ENCODE measurements around the gene ZNF112. TPM values are rescaled to one million over a fixed set of nuclear protein-coding genes. Genes with fewer than 3 reads are reported as not detected.
A peak's percentile ranks its signal among the peaks of the same experiment; 100 is the strongest.
"Not testable (repeated sequence)": the region's sequence is repeated elsewhere in the genome, so short reads cannot be mapped to it uniquely, and the experiment has no call there.

The ZNF112 gene
- polyA plus RNA-seq (ENCODE audit: insufficient read length in 3 of 3), result 10 to 100 TPM; 13.1 to 15.8 (median 14.3) TPM

DNA sequence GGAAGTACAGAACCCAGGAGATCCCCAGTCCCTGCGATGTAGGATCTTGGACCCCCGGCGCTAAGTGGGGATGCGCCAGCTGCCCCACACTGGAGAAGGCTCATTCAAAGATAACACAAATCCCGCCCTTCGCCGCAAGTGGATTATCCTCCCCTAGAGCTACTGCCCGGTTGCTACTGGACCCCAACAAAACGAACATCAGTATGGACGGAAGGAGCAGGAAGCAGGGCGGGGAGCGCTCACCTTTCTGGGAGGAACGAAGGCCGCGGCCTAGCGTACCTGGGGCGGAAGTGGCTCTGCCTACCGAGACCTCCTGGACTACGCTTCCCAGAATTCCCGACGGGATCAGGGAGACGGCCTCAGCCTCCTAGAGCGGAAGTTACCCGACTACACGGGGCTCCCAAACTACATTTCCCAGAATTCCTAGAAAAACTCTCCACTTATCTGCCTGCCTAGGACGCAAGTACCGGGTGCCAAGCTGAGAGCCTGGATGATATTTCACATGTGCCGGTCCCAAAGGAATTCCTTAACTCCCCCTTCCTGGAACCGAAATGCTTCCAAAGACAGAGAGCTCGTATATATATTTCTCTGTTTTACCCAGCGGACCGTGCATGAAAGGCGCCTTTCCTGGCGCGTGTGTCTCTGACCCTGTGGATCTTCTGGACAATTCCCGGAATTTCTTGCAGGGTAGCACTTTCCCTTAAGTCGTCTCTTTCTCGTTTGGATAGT is at the start of gene ZNF112:
TSS of gene ZNF112 (minus strand) at position 298 of the 729 bp plus-strand sequence. CDS start 16,141 bp downstream, outside the sequence.
- DNase-seq (ENCODE audit: low read depth in 3 of 3, low spot score in 2 of 3), result peak; percentile 83 to 91 (median 84)

DNA sequence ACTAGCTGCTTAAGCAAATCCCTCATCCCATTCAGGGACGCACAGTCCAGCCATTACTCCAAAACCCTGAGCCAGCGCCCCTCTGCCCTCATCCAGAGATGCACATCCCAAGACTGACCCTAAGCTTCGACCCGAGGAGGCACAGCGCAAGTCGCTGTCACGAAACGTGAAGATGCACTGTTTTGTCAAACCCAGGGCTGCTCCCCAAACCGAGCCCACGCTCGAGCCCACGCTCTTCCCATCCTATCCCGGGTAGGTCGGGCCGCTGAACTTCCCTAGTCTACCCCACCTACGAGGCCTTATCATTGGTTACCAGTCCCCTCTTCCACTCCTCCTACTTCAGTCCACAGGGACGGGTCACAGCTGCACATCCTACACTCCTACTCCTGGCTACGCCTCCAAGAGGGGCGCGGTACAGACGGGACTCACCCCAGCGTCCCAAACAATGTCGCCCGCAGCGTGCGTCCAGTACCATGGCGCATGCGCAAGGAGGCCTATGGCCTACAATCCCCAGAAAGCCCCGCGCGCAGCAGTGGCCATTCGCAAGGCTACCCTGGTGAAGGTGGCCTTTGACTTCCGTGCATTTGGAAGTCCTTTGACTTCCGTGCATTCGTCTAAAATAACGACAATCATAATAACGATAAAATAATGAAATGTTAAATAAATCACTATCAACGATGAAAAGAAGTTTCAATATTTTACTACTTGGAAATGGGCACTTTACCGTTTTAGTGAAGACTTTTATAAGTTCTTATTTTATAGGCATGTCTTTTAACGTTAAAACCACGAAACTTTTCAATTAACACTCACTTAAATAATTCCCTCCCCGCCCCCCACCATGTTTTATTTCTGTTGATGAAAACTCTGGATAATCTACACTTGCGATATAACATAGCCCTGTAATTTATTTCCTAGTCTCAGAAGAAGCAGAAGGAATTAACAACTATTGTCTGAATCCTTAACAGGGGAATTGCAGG is 44.9 kb upstream of the ZNF112 start, which contains the start of gene ZNF285:
TSS of gene ZNF285 (minus strand) at position 470 of the 977 bp plus-strand sequence. CDS start 4,395 bp downstream, outside the sequence.
- DNase-seq (ENCODE audit: low read depth in 3 of 3, low spot score in 2 of 3), result peak; percentile 89 to 93 (median 90)

GRCh38 chr19:44389268-44389667 is 32.8 kb upstream of the ZNF112 start:
- DNase-seq (ENCODE audit: low read depth in 3 of 3, low spot score in 2 of 3), result not testable (repeated sequence)

DNA sequence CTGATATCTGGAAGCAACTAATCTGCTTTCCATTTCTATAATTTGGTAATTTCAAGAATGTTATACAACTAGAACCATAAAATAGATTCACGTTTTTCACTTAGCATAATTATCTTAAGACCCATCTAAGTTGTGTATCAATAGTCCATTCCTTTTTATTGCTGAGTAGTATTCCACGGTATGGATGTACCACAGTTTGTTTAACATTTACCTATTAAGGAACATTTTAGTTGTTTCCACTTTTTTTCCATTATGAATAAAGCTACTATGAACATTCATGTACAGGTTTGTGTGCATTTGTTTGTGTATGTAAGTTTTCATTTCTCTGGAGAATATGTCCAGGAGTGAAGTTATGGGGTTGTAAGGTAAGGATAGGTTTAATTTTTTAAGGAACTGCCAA is 18.3 kb upstream of the ZNF112 start:
- no peak for DNase-seq (ENCODE audit: low read depth in 3 of 3, low spot score in 2 of 3)

- no peak for DNase-seq (ENCODE audit: low read depth in 3 of 3, low spot score in 2 of 3)
Observed at GRCh38 chr19:44371815-44372480, 15.5 kb upstream of the ZNF112 start.

GRCh38 chr19:44367024-44367423 is 10.5 kb upstream of the ZNF112 start:
- no peak for DNase-seq (ENCODE audit: low read depth in 3 of 3, low spot score in 2 of 3)

DNA sequence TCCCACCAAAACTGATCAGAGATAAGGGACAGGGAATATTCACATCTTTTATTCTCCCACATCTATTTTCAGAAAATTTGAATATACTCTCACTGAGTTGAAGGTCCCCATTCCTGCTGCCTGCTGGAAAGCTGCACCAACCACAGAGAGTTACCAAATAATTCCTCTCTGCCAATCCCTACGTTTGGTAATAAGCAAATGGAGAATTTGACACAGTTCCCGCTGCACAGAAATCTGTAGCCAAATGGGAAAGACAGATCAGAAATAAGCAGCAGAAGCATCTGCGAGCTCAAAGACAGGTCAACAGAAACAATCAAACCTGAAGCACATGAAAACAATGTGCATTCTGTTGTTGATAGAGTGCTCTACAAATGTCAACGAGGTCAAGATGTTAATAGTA is 9.9 kb downstream of the ZNF112 start:
- DNase-seq (ENCODE audit: low read depth in 3 of 3, low spot score in 2 of 3), result no peak

DNA sequence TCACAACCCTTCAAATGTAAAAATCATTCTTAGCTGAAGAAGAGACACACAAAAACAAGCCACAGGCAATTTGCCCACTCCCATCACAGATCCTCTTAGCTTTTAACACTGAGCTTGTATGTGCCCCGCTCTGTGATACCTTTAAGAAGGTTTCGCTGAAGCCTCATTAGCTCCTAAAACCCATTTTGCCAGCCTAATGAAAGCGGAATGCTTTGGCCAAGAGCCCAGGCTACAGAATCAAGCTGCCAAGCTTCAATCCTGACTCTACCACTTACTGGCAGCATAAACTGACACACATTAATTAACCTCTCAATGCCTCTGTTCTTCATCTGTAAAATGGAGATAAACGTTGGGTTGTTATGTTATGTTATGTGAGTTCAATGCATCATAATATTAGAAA is 10.5 kb downstream of the ZNF112 start:
- no peak for DNase-seq (ENCODE audit: low read depth in 3 of 3, low spot score in 2 of 3)

GRCh38 chr19:44344255-44344654 is 12.2 kb downstream of the ZNF112 start:
- no peak for DNase-seq (ENCODE audit: low read depth in 3 of 3, low spot score in 2 of 3)

GRCh38 chr19:44341794-44342193 is 14.7 kb downstream of the ZNF112 start:
- DNase-seq (ENCODE audit: low read depth in 3 of 3, low spot score in 2 of 3), result no peak

DNA sequence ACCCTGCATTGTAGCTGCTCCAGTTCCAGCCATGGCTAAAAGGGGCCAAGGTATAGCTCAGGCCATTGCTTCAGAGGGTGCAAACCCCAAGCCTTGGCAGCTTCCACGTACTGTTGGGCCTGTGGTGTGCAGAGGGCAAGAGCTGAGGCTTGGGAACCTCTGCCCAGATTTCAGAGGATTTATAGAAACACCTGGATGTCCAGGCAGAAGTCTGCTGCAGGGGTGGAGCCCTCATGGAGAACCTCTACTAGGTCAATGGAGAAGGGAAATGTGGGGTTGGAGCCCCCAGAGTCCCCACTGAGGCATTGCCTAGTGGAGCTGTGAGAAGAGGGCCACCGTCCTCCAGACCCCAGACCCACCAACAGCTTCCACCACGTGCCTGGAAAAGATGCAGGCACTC is 21.8 kb downstream of the ZNF112 start:
- not testable (repeated sequence) for DNase-seq (ENCODE audit: low read depth in 3 of 3, low spot score in 2 of 3)

DNA sequence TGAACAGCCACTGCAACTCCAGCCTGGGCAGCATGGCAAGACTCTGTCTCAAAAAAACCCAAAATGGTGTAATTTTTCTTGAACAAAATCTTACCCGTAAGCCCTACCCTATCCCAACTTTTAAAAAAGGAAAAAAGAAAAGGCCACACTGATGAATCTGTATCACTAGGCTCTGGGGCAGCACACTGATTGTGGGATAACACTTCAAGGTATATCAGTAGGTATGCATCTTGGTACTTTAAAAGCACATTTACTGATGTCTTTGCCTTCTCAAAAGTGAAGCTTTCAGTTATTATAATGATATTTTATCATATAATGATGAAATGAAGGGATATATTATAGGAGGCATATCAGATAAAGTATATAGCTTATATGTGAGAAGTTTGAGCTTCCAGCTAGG is 24.3 kb downstream of the ZNF112 start:
- no peak for DNase-seq (ENCODE audit: low read depth in 3 of 3, low spot score in 2 of 3)

DNA sequence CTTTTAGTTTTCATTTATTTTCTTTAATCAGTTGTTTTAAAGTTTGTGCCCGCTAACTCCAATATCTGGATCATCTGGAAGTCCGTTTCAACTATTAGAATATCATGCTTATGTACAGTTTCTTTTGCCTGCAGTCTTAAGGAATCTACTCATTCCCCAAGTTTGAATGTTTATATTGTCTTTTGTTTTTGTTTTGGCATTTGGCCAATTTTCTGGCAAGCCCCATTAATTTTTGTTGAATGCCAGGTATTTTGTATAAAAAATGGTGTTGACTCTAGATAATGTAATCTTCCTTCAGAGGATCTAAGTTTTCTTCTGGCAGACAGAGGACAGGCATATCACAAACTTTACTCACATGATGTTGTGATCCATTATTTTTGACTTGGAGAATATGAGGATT is 40.6 kb downstream of the ZNF112 start:
- no peak for DNase-seq (ENCODE audit: low read depth in 3 of 3, low spot score in 2 of 3)

DNA sequence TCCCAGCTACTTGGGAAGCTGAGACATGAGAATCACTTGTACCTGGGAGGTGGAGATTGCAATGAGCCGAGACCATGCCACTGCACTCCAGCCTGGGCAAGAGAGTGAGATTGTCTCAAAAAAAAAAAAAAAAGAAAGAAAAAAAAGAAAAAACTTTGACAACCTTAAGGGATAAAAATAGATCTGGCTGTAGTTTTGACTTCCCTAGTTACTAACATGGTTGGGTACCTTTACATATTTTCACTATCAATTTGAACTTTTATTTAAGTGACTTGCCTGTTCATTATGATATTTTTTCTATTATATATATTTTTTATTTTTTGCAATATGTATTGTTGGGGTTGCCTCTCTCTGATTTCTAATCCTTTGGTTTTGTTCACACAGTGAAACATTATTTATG is 43.2 kb downstream of the ZNF112 start:
- DNase-seq (ENCODE audit: low read depth in 3 of 3, low spot score in 2 of 3), result no peak

- DNase-seq (ENCODE audit: low read depth in 3 of 3, low spot score in 2 of 3), result no peak
Observed at GRCh38 chr19:44308011-44308410, 48.5 kb downstream of the ZNF112 start.

DNA sequence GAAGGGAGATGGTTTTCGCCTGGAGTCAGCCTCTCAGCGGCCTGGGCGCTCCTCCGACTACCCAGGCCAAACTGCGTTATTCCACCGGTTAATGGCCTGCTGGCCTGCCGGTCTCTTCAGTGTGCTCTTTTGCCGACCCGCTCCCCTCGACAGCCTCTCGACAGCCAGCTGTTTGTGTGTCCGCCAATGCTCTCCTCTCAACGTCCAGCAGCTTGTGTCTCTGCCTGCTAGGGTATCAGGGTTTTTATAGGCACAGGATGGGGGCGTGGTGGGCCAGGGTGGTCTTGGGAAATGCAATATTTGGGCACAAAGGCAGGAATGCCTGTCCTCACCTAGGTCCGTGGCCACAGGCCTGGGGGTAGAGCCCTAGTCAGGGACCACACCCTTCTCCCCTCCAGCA is 50.2 kb downstream of the ZNF112 start:
- no peak for DNase-seq (ENCODE audit: low read depth in 3 of 3, low spot score in 2 of 3)

GRCh38 chr19:44305457-44305856 is 51.0 kb downstream of the ZNF112 start:
- DNase-seq (ENCODE audit: low read depth in 3 of 3, low spot score in 2 of 3), result no peak

GRCh38 chr19:44304659-44305193 is 51.8 kb downstream of the ZNF112 start, which contains the start of gene ZNF235:
ZNF235 (minus strand) TSS chr19:44305025; CDS start chr19:44303404, 1,621 bp downstream.
- DNase-seq (ENCODE audit: low read depth in 3 of 3, low spot score in 2 of 3), result peak; percentile 70 to 94 (median 85)

DNA sequence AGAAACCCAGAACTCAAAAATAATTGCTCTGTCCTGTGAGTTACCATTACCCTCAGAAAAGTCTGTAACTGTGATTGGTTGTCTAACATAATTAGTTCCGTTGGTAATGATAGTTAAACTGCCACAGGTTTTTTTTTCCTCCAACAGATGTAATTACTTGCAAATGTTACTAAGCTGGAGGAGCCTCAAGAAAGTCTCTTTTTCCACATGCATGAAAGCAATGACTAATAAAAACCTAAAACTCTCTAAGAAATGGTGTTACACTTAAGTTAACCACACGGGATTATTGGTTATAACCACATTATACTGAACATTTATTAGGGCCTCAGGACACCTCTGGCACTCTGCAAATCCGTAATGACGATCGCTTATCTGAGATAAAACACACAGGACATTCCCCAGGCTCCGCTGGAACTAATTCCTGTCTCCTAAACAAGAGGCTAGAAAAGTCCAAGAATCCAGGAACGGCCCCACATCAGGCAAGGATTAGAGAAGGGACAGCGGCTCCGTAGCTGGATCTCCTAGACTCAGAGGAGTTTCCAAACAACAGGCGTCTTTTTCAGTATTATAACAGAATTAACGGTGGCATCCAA is 52.4 kb downstream of the ZNF112 start:
- no peak for DNase-seq (ENCODE audit: low read depth in 3 of 3, low spot score in 2 of 3)

DNA sequence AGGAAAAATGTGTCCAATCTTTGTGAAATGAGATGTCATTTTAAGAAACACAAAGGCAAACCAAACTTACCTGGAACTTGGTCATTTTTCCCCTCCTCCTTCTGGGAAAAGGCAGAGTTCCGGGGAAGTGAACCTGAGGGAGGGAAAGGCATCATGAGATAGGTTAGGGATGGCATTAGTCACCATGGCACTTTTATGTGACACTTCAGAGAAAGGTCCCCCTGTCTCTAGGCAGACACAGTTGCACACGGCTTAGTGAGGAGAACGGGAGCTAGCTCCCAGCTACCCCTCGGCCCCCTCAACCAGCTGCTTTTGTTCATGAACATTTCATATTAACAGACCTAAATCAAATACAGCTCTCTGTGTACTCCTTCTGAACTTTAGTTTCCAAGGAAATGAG is 53.2 kb downstream of the ZNF112 start:
- DNase-seq (ENCODE audit: low read depth in 3 of 3, low spot score in 2 of 3), result no peak
